Measurements from ENCODE around the gene CASZ1. TPM values are rescaled to one million over a fixed set of nuclear protein-coding genes. Genes with fewer than 3 reads are reported as not detected.

Gene CASZ1
- total RNA-seq, 2 experiments from 2014 or later: 8.1 to 9.0 TPM

DNA sequence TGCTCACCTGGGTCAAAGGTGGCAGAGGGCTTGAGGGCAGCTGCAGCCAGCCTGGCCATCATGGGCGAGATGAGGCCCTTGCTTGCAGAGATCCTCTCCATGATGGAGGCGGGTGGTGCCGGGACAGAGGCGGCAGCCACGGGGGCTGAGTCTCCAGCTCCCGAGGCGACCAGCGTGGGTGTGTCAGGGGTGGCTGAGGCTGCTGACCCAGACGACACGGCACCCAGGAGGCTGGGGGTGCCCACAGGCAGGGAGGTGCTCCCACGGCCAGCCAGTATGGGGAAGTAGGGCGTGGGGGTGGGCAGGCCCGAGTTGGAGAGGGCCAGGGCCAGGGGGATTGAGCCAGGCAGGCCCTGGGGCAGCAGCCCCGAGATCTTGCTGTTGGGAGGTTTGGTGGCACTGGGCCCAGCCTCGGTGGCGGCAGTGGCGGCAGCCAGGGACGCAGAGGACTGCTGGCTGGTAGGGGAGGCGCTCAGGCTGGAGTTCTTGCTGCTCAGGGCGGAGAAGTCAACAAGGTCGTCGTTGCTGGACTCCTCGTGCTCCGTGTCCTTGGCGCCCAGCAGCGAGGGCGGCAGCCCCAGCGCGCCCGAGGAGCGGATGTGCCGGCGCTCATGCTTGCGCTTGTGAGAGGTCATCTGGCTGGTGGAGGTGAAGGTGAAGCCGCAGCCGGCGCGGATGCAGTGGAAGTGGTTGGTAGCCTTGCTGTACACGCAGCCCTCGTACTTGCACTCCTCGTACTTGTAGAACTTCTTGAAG is 142.9 kb downstream of the CASZ1 start:
- no peaks in the 10 kb centered on the region for H3K4me1 Mint-ChIP-seq
- CTCF ChIA-PET: no interaction called here
- no peak overlapping the region for H3K27ac Mint-ChIP-seq
- H3K36me3 Mint-ChIP-seq (ENCODE audit: low read depth): no peaks in the 10 kb centered on the region
- POLR2A ChIA-PET: no interaction called here
- no peak overlapping the region for H3K4me3 Mint-ChIP-seq
- H3K9me3 Mint-ChIP-seq: no peaks in the 10 kb centered on the region
- no peak for DNase-seq
- H3K27me3 Mint-ChIP-seq: no peaks in the 10 kb centered on the region

DNA sequence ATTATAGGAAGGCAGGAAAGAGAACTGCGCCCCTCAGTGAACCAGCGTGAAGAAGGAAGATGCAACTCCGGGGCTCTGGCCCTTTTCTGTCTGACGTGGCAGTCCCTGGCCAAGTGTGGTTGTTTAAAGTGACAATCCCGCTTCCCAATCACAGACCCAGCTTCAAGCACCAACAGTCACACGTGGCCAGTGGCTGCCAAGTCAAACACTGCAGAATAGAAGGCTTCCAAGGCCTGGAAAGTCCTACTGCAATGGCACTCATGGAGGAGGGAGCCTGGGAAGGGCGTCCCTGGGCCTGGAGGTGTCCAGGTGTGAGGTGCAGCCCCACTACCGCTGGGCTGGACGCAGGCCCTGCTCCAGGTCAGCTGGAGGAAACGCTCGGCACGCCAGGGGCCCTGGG is 143.8 kb downstream of the CASZ1 start:
- POLR2A ChIA-PET: no interaction called here
- Mint-ChIP-seq H3K4me3 (no peak overlapping the region), H3K27me3 (no peaks in the 10 kb centered on the region), H3K36me3 (ENCODE audit: low read depth) (no peaks in the 10 kb centered on the region), H3K27ac (no peak overlapping the region), H3K4me1 (no peaks in the 10 kb centered on the region), H3K9me3 (no peaks in the 10 kb centered on the region)
- CTCF ChIA-PET: no interaction called here
- no peak for DNase-seq

DNA sequence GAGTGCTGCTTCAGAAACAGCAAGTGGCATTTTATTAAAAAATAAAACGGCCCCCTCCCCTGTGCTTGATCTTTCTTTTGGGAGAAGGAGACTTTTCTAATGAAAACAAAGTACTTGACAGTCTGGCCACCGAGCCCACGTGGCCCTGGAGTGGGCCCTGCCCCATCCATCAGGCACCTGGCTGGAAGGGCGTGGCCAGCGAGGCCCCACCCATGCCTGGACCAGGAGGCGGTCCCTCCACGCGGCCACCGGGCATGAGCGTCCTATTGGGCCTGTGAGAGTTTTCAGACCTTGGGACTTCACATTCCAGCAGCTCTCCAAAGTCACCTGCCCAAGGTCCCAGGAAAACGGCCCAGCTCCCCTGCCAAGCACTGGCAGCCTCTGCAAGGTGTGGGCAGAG is 144.7 kb downstream of the CASZ1 start:
- Mint-ChIP-seq H3K4me3 (no peak overlapping the region), H3K27ac (no peak overlapping the region), H3K4me1 (no peaks in the 10 kb centered on the region), H3K36me3 (ENCODE audit: low read depth) (no peaks in the 10 kb centered on the region), H3K9me3 (no peaks in the 10 kb centered on the region), H3K27me3 (no peaks in the 10 kb centered on the region)
- CTCF ChIA-PET: no interaction called here
- no peak for DNase-seq
- POLR2A ChIA-PET: no interaction called here

DNA sequence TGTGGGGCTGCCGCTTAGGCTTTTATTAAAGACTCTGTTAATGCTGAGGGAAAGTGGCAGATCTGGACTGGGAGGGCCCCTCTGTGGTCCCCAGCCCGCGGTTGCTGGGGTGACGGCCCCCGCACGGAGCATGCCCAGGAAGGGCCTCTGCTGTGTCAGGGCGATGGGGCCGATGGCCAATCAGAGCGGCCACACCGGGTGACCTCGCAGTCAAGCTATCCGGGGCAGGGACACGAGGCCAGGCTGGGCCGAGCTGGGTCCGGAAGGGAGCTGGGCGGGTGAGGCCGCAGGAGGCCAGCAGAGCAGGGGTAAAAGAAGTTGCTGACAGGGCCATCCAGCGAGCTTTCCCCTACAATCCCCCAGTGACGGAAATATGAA is 145.1 kb downstream of the CASZ1 start:
- Mint-ChIP-seq H3K4me1 (no peaks in the 10 kb centered on the region), H3K27ac (no peak overlapping the region), H3K9me3 (no peaks in the 10 kb centered on the region), H3K4me3 (no peak overlapping the region), H3K36me3 (ENCODE audit: low read depth) (no peaks in the 10 kb centered on the region), H3K27me3 (no peaks in the 10 kb centered on the region)
- DNase-seq: no peak
- CTCF ChIA-PET: no interaction called here
- POLR2A ChIA-PET: no interaction called here

GRCh38 chr1:10650556-10651388 is 145.7 kb downstream of the CASZ1 start:
- ChIA-PET POLR2A (no interaction called here), CTCF (no interaction called here)
- no peak overlapping the region for H3K27ac Mint-ChIP-seq

DNA sequence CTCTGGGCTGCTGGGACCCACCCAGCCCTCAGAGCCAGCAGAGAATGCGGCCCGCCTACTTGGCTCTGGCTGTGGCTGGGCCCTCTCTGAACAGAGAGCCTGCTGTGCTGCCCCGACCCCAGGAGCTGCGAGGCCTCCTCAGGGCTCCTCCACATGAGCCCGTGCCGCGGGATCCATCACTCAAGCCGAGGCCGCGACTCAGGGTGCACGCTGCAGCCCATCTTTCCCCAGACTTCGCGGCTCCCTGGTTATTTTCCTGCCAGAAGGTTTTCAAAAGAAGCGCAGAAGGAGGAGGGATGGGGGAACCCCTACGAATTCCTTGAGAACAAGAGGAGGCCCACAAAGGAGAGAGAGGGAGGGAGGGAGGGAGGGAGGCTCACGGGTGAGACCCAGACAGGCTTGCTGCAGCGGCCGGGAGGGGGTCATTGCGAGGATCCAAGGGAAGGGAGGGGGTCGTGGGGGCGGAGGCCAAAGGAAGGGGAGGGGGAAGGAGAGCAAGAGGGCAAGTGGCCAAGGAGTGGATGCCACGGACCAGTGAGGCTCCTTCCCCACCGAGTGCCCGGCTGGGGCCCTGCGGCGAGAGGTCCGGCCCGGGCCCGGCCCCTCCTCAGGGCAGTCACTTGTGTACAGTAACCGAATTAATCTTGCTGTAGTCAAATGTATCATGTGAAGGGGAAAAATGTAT is 146.8 kb downstream of the CASZ1 start:
- no peak overlapping the region for H3K4me3 Mint-ChIP-seq
- no peak for DNase-seq
- H3K4me1 Mint-ChIP-seq: no peaks in the 10 kb centered on the region
- H3K9me3 Mint-ChIP-seq: no peaks in the 10 kb centered on the region
- POLR2A ChIA-PET: no interaction called here
- no peaks in the 10 kb centered on the region for H3K36me3 Mint-ChIP-seq (ENCODE audit: low read depth)
- CTCF ChIA-PET: no interaction called here
- H3K27me3 Mint-ChIP-seq: no peaks in the 10 kb centered on the region
- no peak overlapping the region for H3K27ac Mint-ChIP-seq

More at GRCh38 chr1:10650556-10651388, 145.7 kb downstream of the CASZ1 start:
- no peaks in the 10 kb centered on the region for H3K27me3 Mint-ChIP-seq
- H3K4me3 Mint-ChIP-seq: no peak overlapping the region
- H3K9me3 Mint-ChIP-seq: no peaks in the 10 kb centered on the region
- no peaks in the 10 kb centered on the region for H3K4me1 Mint-ChIP-seq
- H3K36me3 Mint-ChIP-seq (ENCODE audit: low read depth): no peaks in the 10 kb centered on the region
- no peak for DNase-seq

- H3K9me3 Mint-ChIP-seq: no peaks in the 10 kb centered on the region
- CTCF ChIA-PET: no interaction called here
- H3K27ac Mint-ChIP-seq: no peak overlapping the region
- no peaks in the 10 kb centered on the region for H3K27me3 Mint-ChIP-seq
- no peaks in the 10 kb centered on the region for H3K4me1 Mint-ChIP-seq
- POLR2A ChIA-PET: no interaction called here
- no peak overlapping the region for H3K4me3 Mint-ChIP-seq
- H3K36me3 Mint-ChIP-seq (ENCODE audit: low read depth): no peaks in the 10 kb centered on the region
- no peak for DNase-seq
Observed at GRCh38 chr1:10648689-10649516, 147.5 kb downstream of the CASZ1 start.

- Mint-ChIP-seq H3K4me3 (no peak overlapping the region), H3K4me1 (no peaks in the 10 kb centered on the region), H3K27me3 (no peaks in the 10 kb centered on the region), H3K9me3 (no peaks in the 10 kb centered on the region), H3K36me3 (ENCODE audit: low read depth) (no peaks in the 10 kb centered on the region), H3K27ac (no peak overlapping the region)
- ChIA-PET CTCF (no interaction called here), POLR2A (no interaction called here)
- DNase-seq: no peak
Observed at GRCh38 chr1:10647414-10648170, 148.9 kb downstream of the CASZ1 start.

DNA sequence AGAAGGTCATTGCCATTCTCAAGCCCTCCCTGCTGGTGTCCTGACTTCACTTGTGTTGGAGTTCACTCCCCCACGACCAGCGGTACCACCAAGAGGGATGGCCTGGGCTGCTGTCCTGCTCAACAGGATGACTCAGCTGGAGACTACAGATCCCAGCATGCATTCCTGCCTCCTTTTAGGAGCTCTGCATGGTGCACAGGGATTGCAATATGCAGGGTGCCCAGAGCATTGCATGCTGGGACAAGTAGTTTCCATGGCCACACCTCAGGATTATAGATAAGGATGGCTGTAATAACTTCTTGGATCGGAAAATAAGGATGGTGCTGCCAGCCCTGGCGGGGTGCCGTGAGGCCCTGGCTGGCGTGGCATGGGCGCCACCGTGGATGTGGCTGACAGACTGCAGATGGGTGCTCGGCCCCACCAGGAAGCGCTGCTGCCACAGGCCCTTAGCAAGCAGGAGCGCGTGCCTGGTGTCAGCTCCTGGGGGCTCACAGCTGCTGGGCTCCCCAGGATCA is 150.0 kb downstream of the CASZ1 start:
- ChIA-PET CTCF (no interaction called here), POLR2A (no interaction called here)
- no peaks in the 10 kb centered on the region for H3K4me1 Mint-ChIP-seq
- H3K27me3 Mint-ChIP-seq: no peaks in the 10 kb centered on the region
- no peak for DNase-seq
- no peaks in the 10 kb centered on the region for H3K9me3 Mint-ChIP-seq
- H3K27ac Mint-ChIP-seq: no peak overlapping the region
- H3K36me3 Mint-ChIP-seq (ENCODE audit: low read depth): no peaks in the 10 kb centered on the region
- no peak overlapping the region for H3K4me3 Mint-ChIP-seq

DNA sequence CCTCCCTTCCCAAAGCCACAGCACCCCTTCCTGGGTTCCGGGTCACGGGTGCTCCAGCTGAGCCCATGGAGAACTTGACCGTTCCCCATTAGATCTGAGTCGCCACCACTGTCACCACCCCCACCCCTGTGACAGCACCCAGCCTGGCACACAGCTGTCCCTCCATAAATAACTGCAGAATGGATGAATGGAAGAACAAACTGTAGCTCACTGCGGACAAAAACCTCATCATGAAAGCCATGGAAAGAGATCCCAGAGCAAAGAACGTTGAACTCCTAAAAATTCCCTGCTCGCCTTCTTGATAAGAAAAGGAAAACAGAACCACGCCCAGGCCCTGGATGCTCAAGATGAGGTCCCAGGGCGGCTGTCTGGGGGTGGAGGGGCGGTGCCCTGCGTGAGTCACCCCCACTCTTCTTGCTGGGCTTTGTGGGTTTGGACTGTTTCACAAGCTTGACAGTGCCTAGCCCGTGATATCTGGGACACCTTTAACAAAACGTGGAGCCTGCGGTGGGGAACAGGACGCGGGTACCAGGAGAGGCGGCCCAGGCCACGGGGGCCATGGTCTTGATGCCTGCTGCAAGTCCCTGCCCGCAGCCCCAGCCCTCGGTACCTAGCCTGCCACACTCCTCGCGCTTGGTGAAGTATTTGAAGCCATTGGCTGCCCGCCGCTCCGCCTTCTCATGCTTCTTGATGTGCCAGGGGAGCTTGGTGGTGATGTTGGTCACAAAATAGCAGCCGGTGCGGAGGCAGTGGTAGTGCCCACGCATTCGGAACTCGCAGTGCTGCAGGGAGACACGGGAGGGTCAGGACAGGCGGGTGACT is 151.9 kb downstream of the CASZ1 start:
- POLR2A ChIA-PET: interaction anchor here (0.6 kb wide), 1 partner anchor 735 kb away, joined by 3 read pairs; no protein-coding TSS in a partner anchor
- Mint-ChIP-seq H3K4me1 (no peaks in the 10 kb centered on the region), H3K36me3 (ENCODE audit: low read depth) (no peaks in the 10 kb centered on the region), H3K9me3 (no peaks in the 10 kb centered on the region), H3K4me3 (no peak overlapping the region), H3K27ac (no peak overlapping the region), H3K27me3 (no peaks in the 10 kb centered on the region)
- CTCF ChIA-PET: no interaction called here
- DNase-seq: no peak

- Mint-ChIP-seq H3K27me3 (peaks cover 1% of the 10 kb centered on the region), H3K27ac (no peak overlapping the region), H3K4me3 (no peak overlapping the region), H3K36me3 (ENCODE audit: low read depth) (no peaks in the 10 kb centered on the region), H3K4me1 (no peaks in the 10 kb centered on the region), H3K9me3 (no peaks in the 10 kb centered on the region)
- ChIA-PET POLR2A (no interaction called here), CTCF (no interaction called here)
- DNase-seq: no peak
Observed at GRCh38 chr1:10643607-10644306, 152.7 kb downstream of the CASZ1 start.

All from activated CD4-positive, alpha-beta memory T cell treated with anti-CD3 and anti-CD28 coated beads, Interleukin-2, amount 10 ng/mL, durations not matched to agents 7 days and 5 days (primary cell).